GM19468 (cell line): ENCODE measurements around the gene LMTK2.
"Not testable (repeated sequence)": the region's sequence is repeated elsewhere in the genome, so short reads cannot be mapped to it uniquely, and the experiment has no call there.

ENCODE experiments used
- ATAC-seq: cut with Tn5 transposase; IDR thresholded peaks from one replicate; pipeline ENCODE4 v1.9.1; 2021; ENCODE audit warnings: mild to moderate bottlenecking, moderate library complexity, moderate number of reproducible peaks; ENCODE audit not compliant: unreplicated experiment; ENCODE audit errors: extremely low read depth

The LMTK2 gene

GRCh38 chr7:98214811-98215321 is 108.2 kb downstream of the LMTK2 start:
- no peak for ATAC-seq

GRCh38 chr7:98215561-98216495 is 109.2 kb downstream of the LMTK2 start:
- no peak for ATAC-seq

- ATAC-seq, result no peak
Observed at GRCh38 chr7:98216941-98217622, 110.4 kb downstream of the LMTK2 start.

- ATAC-seq, result no peak
Observed at GRCh38 chr7:98217623-98218582, 111.2 kb downstream of the LMTK2 start.

- not testable (repeated sequence) for ATAC-seq
Observed at GRCh38 chr7:98219382-98219781, 112.7 kb downstream of the LMTK2 start.

GRCh38 chr7:98221611-98222532 is 115.2 kb downstream of the LMTK2 start:
- no peak for ATAC-seq

- ATAC-seq, result no peak
Observed at GRCh38 chr7:98222533-98223195, 116.0 kb downstream of the LMTK2 start.

- ATAC-seq, result no peak
Observed at GRCh38 chr7:98223351-98223897, 116.8 kb downstream of the LMTK2 start.

- no peak for ATAC-seq
Observed at GRCh38 chr7:98223898-98224700, 117.4 kb downstream of the LMTK2 start.

- no peak for ATAC-seq
Observed at GRCh38 chr7:98224701-98225181, 118.1 kb downstream of the LMTK2 start.

GRCh38 chr7:98225913-98226614 is 119.4 kb downstream of the LMTK2 start:
- no peak for ATAC-seq

GRCh38 chr7:98227939-98228338 is 121.3 kb downstream of the LMTK2 start:
- no peak for ATAC-seq

GRCh38 chr7:98228801-98229200 is 122.1 kb downstream of the LMTK2 start:
- no peak for ATAC-seq

- ATAC-seq, result no peak
Observed at GRCh38 chr7:98229441-98229840, 122.8 kb downstream of the LMTK2 start.

GRCh38 chr7:98229991-98230745 is 123.5 kb downstream of the LMTK2 start:
- no peak for ATAC-seq
